Measurements from ENCODE around the gene LIN7B. TPM values are rescaled to one million over a fixed set of nuclear protein-coding genes. Genes with fewer than 3 reads are reported as not detected.

LIN7B gene
- total and polyA plus RNA-seq, 9 of the 15 experiments (the other 6 are each of a cell fraction or from before 2014, with no cell fraction given): 0.89 to 15.7 (median 4.0) TPM

DNA sequence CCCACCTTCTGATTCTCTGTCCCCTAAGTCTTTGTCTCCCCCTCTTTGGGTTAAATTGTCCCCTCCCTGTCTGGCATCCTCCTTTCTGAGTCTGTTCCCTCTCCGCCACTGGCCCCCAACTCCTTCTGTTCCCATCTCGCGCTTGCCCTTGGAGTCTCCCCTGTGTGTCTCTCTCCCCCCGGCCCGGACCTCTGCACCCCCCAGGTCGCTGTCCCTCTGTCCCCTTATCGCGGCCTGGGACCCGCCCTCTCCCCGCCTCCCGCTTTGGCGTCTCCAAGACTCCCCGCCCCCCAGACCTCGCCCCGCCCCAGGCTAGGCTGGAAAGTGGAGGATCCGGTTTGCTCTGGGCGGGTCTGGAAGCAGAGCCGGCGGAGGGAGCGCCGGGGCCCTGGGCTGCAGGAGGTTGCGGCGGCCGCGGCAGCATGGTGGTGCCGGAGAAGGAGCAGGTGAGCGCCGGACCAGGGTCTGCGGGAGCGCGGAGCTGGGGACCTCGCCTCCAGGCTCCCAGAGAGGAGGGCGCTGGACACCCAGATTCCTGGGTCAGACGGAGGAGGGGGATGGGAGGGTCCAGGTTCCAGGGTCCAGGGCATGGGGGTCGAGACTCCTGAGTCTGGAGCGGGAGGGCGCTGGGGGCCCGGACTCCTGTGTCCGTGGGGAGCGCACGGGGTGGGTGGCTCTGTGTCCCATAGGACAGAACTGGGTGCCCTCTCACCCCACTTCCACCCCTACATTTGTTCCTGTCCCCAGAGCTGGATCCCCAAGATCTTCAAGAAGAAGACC lies 43.5 kb downstream of the LIN7B start, which contains the start of gene TRPM4 (continued):
- TF ChIP-seq KAT7 (CRISPR knock-in tag; IDR thresholded peaks at IDR 0.05; ENCODE audit: borderline replicate concordance): no peak
- peak; percentile 94 for TF ChIP-seq RBFOX2 (IDR thresholded peaks at IDR 0.05; ENCODE audit: low read depth, low read length)
- peak; percentile 55 to 81; a peak in 3 of 4 replicates for TF ChIP-seq MAZ (CRISPR knock-in tag; conservative IDR thresholded peaks at IDR 0.05 in 1 of 2, IDR thresholded peaks at IDR 0.05 in 1 of 2)
- TF ChIP-seq SREBF1 (IDR thresholded peaks at IDR 0.05; ENCODE audit: borderline replicate concordance, low read depth, low read length): no peak
- peak; percentile 85 for TF ChIP-seq TBP (optimal IDR thresholded peaks at IDR 0.05; ENCODE audit: low read depth, low read length)
- TF ChIP-seq FOXJ2 (tag; IDR thresholded peaks at IDR 0.05): no peak
- no peak for TF ChIP-seq ZNF354B (CRISPR knock-in tag; IDR thresholded peaks at IDR 0.05)
- no peak for TF ChIP-seq SRSF7 (optimal IDR thresholded peaks at IDR 0.05; ENCODE audit: low read depth, low read length)
- TF ChIP-seq PHTF2 (CRISPR knock-in tag; IDR thresholded peaks at IDR 0.05): no peak
- TF ChIP-seq POLR3A (IDR thresholded peaks at IDR 0.05; ENCODE audit: borderline replicate concordance, extremely low read depth, insufficient read depth, insufficient read length): no peak
- TF ChIP-seq HMG20B (CRISPR knock-in tag; IDR thresholded peaks at IDR 0.05): no peak
- no peak for TF ChIP-seq MAFF (IDR thresholded peaks at IDR 0.05; ENCODE audit: low read length)
- no peak for TF ChIP-seq PRPF4 (IDR thresholded peaks at IDR 0.05; ENCODE audit: insufficient read depth, low read depth, low read length, poor library complexity, severe bottlenecking)
- TF ChIP-seq SMAD1 (IDR thresholded peaks at IDR 0.05; ENCODE audit: low read depth, low read length, partially characterized antibody): peak; percentile 66
- peak; percentile 86 for TF ChIP-seq EP400 (IDR thresholded peaks at IDR 0.05)
- no peak for TF ChIP-seq ZNF75A (CRISPR knock-in tag; IDR thresholded peaks at IDR 0.05)
- no peak for TF ChIP-seq RBM25 (IDR thresholded peaks at IDR 0.05; ENCODE audit: low read depth, low read length, severe bottlenecking)
- TF ChIP-seq HDAC2 (IDR thresholded peaks at IDR 0.05): no peak
- TF ChIP-seq, protein P1, sequence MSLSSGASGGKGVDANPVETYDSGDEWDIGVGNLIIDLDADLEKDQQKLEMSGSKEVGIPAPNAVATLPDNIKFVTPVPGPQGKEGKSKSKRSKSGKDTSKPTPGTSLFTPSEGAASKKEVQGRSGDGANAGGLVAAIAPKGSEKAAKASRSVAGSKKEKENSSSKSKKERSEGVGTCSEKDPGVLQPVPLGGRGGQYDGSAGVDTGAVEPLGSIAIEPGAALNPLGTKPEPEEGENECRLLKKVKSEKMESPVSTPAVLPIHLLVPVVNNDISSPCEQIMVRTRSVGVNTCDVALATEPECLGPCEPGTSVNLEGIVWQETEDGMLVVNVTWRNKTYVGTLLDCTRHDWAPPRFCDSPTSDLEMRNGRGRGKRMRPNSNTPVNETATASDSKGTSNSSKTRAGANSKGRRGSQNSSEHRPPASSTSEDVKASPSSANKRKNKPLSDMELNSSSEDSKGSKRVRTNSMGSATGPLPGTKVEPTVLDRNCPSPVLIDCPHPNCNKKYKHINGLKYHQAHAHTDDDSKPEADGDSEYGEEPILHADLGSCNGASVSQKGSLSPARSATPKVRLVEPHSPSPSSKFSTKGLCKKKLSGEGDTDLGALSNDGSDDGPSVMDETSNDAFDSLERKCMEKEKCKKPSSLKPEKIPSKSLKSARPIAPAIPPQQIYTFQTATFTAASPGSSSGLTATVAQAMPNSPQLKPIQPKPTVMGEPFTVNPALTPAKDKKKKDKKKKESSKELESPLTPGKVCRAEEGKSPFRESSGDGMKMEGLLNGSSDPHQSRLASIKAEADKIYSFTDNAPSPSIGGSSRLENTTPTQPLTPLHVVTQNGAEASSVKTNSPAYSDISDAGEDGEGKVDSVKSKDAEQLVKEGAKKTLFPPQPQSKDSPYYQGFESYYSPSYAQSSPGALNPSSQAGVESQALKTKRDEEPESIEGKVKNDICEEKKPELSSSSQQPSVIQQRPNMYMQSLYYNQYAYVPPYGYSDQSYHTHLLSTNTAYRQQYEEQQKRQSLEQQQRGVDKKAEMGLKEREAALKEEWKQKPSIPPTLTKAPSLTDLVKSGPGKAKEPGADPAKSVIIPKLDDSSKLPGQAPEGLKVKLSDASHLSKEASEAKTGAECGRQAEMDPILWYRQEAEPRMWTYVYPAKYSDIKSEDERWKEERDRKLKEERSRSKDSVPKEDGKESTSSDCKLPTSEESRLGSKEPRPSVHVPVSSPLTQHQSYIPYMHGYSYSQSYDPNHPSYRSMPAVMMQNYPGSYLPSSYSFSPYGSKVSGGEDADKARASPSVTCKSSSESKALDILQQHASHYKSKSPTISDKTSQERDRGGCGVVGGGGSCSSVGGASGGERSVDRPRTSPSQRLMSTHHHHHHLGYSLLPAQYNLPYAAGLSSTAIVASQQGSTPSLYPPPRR (CRISPR knock-in tag; IDR thresholded peaks at IDR 0.05; ENCODE audit: borderline replicate concordance): no peak
- TF ChIP-seq CEBPB (tag; IDR thresholded peaks at IDR 0.05): no peak
- TF ChIP-seq, protein P2, sequence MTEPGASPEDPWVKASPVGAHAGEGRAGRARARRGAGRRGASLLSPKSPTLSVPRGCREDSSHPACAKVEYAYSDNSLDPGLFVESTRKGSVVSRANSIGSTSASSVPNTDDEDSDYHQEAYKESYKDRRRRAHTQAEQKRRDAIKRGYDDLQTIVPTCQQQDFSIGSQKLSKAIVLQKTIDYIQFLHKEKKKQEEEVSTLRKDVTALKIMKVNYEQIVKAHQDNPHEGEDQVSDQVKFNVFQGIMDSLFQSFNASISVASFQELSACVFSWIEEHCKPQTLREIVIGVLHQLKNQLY (CRISPR knock-in tag; conservative IDR thresholded peaks at IDR 0.05): no peak
- TF ChIP-seq HCFC1 (IDR thresholded peaks at IDR 0.05; ENCODE audit: low read depth, low read length): no peak
- peak; percentile 76 for TF ChIP-seq ZFX (CRISPR knock-in tag; IDR thresholded peaks at IDR 0.05)
